ENCODE data around the gene SDK1.
"Not testable (repeated sequence)": the region's sequence is repeated elsewhere in the genome, so short reads cannot be mapped to it uniquely, and the experiment has no call there.

SDK1 gene

GRCh38 chr7:3544202-3544601 lies 243.2 kb downstream of the SDK1 start:
- no peak for DNase-seq

DNA sequence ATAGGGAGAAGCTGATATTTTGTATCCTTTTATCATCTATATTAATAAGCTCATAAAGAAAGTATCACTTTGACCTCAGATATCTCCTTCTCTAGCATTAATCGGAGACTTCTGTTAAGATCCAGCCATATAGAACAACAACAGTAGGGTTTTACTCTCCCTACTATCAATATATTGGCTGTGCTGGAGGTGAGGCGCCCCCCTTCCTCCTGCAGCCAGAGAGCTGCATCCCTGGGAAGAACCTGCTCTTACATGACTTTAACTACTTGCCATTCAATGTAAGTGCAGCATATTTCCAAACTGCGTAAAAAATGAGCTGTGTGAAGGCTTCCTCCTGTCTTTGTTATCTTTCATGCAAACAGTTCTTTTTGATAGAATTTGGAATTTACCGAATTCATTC lies 247.8 kb downstream of the SDK1 start:
- no peak for DNase-seq

DNA sequence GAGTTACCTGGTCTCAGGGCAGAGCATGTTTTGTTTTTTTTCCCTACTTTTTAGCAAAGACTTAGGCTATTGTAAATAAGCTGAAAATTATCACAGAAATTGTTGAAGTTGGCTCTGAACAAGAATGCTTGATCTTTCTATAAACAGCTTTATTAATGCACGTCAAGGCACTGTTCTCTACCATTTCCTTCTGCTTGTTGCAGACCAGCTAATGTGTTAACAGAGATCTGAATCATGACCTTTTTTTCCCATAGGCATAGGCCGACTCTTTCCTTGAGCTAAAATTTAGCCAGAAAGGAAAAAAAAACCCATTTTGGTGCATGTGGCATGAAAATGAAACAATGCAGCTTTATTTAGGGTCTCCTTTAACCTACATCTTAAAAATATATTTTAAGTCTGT lies 248.5 kb downstream of the SDK1 start:
- no peak for DNase-seq

GRCh38 chr7:3551536-3551935 lies 250.5 kb downstream of the SDK1 start:
- DNase-seq = no peak

DNA sequence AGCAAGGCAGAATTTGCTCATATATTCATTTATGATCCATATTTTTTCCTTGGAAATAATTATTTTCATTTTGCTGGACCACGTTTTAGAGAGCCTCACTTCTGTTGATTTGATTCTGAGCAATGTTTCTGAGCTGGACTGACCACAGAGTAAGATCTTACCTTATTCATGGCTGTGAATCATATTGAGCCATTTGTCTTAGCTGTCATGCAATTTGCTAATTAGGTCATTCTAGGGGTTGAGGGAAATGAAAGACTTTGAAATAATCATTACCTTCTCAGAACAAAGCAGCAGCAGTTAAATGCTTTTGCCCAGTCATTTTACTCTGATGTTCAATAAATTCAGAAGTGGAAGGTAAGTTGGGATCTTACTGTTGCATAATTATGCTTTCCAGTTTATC lies 251.4 kb downstream of the SDK1 start:
- DNase-seq = no peak

GRCh38 chr7:3558400-3558799 lies 257.3 kb downstream of the SDK1 start:
- no peak for DNase-seq

DNA sequence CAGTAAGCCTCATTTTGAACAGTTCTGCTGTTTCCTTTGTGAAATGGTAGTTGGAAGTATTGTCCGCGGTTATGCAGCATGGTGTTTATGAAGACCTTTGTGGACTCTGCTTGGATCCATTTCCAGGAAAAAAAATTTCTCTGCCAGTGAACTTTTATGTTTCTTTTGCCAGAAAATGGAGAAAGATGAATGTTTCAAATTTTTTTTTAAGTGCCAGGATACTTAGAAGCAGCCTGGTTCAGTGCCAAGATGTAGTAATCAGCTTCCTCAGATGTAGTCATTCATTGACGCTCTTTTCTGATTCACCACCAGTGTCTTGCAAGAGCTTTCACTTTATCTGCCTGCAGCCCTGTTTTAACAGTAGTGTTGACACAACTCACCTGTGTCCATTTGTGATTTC lies 258.2 kb downstream of the SDK1 start:
- DNase-seq = peak; percentile 75

- no peak for DNase-seq
These were observed 259.4 kb downstream of the SDK1 start for GRCh38 chr7:3560495-3560894.

DNA sequence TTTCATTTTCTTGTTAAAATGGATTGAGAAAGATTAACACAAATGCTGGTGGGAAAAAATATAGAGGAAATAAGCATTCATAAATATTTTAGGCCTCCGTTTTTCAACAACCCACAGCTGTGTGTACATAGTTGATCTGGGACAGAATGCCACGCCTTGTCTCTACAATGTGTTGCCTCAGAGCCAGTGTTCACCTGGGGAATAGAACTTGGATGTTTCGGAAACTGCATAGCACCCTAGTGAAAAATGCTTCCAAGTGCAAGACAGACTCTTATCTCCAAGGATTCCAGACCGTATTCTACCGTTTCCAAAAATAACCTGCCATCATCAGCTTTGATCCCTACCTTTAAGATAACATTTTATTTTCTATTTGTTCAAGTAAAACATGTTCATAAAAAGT lies 260.9 kb downstream of the SDK1 start:
- DNase-seq = no peak

- DNase-seq = no peak
These were observed 263.2 kb downstream of the SDK1 start for GRCh38 chr7:3564231-3564630.

- no peak for DNase-seq
These were observed 267.5 kb downstream of the SDK1 start for GRCh38 chr7:3568516-3568915.

DNA sequence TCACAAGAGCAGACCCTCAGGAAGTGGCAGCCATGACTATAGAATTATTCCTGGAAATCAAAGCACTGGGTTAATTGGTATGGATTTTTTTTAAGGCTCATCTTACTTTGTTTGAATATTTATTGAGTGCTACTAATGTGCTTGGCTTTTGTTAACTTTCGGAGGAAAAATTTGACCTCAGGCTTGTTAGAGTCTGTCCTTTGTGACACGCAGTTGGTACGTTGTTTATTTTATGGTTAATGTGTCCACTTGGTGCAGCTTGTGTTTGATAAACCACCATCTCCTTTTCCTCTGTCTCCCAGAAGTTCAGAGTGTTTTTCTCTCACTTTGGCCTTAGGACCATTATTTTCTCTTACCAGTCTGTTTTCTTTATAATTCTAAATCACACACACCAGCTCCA lies 268.6 kb downstream of the SDK1 start:
- no peak for DNase-seq

GRCh38 chr7:3573151-3573550 lies 272.1 kb downstream of the SDK1 start:
- no peak for DNase-seq

DNA sequence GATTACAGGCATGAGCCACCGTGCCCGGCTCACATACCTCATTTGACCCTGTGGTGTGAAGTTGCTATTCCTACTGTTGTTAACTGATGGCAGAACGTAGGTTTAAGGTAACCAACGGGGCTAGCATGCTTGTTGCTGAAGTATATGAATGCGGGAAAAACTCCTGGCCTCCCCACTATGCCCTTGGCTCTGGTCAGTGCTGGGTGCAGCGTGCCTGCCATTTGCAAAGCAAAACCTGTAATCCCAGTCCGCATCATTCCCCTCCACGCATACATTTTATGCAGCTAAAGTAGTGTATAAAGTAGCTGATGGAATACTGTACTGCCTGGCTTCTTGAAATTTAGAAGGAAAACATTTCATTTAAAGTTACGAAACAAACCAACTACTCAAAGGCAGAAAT lies 273.3 kb downstream of the SDK1 start:
- DNase-seq = no peak

GRCh38 chr7:3575753-3576531 lies 274.9 kb downstream of the SDK1 start:
- DNase-seq = no peak

DNA sequence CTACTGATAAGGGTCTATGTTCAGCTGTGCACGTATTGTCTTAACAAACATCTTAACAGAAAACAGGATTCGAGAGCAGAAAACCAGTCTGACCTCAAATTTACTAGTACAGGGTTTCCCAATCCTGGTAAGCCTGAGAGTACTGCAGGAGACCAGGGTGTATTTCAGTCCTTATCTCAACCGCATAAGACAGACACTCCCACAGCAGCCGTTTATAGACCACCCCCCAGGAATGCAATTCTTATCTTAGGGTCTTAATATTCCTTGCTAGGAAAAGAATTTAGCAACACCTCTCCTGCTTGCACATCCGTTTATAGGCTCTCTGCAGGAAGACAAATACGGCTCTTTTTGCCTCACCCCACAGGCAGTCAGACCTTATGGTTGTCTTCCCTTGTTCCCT lies 277.3 kb downstream of the SDK1 start:
- no peak for DNase-seq

GRCh38 chr7:3579638-3580219 lies 278.7 kb downstream of the SDK1 start:
- no peak for DNase-seq

- not testable (repeated sequence) for DNase-seq
These were observed 281.1 kb downstream of the SDK1 start for GRCh38 chr7:3582145-3582544.

DNA sequence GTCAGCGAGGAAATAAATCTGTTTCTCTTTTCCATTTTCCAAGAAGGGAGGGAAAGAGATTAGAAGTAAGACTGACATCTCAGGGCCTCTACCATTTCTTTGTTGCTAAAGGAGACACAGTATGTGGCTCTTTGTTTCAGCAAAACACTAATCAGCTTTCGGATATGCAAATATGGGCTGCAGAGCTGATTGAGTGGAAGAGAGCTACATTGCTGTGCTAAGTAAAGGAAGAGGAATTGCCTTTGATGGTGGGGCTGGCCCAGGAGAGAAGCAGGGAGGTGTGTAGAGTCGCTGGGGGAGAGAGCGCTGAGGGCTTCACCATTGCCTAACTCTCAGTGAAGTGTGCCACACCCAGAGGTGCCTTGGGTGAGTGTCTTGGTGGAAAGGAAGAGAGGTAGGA lies 284.8 kb downstream of the SDK1 start:
- no peak for DNase-seq

DNA sequence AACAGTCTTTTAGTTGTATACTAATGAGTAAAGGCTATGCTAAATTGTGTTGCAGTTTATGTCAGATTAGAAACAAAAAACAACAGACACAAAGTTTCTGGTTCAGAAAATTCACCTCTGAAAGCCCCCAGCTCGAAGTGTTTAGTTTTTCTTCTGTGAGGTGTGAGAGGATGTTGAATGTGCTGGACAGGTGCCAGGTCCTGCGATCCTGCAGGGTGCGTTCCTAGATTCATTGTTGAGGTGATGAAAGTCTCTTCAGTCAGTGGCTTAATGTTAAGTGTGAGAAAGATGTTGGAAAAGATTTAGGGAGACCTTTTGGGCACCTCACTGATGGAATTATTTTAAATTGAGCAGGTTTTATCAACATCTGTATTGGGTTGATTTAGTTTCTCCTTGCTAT lies 287.3 kb downstream of the SDK1 start:
- no peak for DNase-seq

GRCh38 chr7:3589752-3590151 lies 288.7 kb downstream of the SDK1 start:
- DNase-seq = no peak

GRCh38 chr7:3591219-3591618 lies 290.2 kb downstream of the SDK1 start:
- no peak for DNase-seq

DNA sequence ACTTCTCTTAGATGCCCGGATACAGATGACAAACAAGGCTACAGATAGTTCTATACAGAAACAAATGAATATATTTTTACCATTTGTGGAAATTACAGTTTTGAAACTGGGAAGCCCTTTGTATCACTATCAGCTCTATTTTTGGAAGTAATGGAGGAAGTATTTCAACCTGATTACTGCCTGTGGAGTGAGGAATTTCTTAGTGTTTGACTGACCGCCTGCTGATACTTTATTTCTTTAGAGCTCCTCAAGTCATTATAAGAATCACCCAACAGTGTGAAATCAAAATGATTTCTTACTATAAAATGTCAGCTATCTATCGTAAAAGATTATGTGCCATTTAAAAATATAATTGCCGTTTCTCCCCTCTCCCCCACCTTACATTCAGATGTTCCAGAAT lies 290.9 kb downstream of the SDK1 start:
- DNase-seq = no peak

GRCh38 chr7:3592401-3593134 lies 291.5 kb downstream of the SDK1 start:
- DNase-seq = no peak
